HG02870 (cell line): ENCODE data around the gene FAM200C.

ENCODE experiments used
- ATAC-seq: cut with Tn5 transposase; IDR thresholded peaks from one replicate; pipeline ENCODE4 v1.9.1; 2021; ENCODE audit warnings: mild to moderate bottlenecking, moderate library complexity; ENCODE audit not compliant: unreplicated experiment

FAM200C gene

DNA sequence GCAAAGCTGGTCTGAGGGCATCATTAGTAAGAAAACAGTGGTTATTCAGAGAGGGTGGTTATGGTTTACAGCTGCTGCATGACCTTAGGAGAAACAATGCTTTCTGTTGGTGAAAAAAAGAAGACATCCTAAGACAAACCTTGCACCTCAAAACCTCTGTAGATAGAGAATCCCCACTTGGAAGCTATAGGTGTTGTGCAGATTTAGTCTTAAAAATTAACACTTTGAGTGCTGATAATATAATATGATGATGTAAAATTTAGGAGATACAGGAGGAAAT, 20.4 kb upstream of the FAM200C start:
- no peak for ATAC-seq

DNA sequence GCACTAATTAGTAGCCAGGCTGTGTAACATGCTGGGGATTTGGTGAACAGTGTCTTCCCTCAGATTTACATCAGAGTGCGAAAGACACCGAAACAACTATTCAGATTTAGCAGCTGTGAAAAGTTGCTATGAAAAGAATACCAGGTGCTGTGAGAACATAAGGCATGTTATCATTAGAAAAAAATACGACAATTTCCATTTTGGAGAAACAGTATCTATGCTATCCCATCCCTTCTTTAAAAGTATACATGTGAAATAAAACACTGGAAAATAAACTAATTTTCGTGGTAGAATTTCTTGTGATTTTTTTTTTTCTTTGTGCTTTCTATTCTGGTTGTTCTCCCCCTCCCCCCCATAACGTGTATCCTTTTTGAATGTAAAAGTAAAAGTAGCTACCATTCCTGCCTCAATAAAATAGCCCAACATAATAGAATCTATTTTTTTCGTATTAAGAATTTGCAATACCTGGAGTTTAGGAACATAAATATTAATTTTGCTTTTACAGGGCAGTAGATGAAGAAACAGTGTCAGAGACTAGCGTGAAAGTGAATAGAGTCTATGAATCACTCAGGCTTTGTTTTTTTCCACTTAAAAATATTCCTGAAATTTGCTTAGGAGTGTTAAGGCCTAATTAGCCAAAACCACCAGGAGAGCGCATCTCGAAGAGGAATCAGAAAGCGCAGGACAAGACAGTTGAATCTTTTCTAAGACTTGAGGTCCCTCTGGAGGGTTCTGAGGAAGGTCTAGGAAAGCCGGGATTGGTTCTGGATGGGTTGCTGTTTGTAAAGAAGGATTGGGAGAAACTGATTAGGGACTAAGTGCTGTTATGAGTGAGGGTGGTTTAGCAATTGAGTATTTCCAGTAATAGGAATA, 19.8 kb upstream of the FAM200C start:
- ATAC-seq: no peak

DNA sequence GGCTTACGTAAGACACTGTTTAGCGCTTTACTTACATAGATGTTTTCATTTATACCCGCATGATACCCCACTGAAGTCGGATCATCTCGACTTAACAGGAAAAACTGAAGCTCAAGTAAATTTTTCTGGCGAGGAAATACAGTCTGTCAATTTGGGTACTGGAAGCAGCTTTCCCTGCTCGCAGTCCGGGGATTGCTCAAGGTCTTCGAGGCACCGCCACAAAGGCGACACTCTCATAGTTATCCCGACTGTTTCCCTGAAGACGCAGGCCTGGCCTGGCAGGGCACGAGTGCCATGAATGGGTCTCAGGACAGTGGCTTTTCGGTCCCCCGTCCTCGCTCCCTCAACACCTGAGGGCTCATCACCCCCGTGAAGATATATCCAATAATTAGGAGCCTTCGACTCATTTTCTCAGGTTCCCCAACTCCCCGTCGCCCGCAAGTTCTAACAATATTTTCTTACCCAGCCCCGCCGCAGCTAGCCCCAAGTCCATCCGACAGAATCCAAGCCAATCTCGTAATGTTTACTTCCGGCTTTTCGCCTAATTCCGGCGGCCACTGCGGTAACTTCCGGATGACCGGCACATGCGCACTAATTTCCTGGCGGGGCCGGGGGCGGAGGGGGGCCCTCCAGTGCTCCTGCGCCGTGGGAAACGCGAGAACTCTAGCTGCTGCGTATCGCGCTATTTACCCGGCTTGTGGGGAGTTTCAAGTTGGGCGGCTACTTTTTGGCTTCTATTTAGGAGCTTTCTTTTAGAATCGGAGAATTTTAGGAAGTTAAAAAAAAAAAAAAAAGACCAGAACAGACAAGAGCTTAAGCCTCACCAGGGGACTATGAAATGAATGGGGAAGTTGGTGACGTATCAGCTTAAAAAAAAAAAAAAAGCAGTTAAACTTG, 19.0 kb upstream of the FAM200C start, which contains the start of gene SLU7:
TSS of gene SLU7 (minus strand) at position 521 of the 897 bp plus-strand sequence. CDS start 3,787 bp downstream, outside the sequence.
- peak; percentile 58 for ATAC-seq

DNA sequence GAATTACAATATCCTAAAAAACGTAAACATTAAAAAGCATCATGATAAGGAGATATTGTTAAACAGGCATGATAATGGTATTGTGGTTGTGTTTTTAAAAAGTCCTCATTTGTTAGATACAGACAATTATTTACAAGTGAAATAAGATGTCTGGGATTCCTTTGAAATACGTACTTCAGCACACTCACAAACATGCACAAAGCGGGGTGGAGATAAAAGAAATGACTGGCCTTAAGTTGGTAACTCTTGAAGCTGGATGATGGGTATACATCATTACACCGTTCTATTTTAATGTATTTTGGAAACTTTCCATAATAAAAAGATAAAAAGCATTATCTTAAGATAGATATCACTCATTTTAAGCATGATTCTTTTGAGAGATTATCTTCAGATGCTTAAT, 1.0 kb downstream of the FAM200C start:
- no peak for ATAC-seq

DNA sequence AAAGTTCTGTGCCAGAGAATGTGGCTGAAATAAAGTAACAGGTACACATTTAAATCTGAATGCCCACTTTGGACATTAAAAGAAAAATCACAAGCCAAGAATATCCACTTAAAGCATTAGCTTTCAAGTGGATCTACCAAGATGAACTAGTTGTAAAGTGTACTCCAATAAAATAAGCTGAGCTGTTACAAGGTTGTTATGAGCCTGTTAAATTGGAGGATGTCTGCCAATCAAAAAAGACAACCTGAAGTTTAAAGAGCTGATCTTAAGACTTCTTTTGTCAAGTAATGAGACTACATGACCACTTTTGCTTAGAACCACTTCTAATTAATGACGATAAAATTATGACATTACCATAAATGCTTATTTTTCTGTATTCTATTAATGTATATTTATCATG, 2.4 kb downstream of the FAM200C start:
- ATAC-seq: no peak

DNA sequence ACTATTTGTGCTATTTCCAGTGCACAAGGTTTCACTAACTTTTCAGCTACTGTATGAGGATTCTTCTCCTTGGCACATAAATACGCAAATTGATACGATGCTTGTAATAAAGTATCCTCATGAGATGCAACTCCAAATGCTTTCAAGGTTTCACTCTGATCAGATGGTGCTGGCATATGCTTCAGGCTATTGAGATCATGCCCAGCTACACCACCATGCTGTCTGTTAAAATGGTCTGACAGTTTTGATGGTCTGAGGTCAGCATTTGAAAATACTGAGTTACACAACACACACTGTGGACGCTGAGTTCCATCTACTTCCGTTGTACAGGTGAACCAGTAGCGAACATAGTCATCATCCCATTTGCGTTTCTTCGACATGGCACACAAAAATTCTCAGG, 4.7 kb downstream of the FAM200C start:
- ATAC-seq: no peak

DNA sequence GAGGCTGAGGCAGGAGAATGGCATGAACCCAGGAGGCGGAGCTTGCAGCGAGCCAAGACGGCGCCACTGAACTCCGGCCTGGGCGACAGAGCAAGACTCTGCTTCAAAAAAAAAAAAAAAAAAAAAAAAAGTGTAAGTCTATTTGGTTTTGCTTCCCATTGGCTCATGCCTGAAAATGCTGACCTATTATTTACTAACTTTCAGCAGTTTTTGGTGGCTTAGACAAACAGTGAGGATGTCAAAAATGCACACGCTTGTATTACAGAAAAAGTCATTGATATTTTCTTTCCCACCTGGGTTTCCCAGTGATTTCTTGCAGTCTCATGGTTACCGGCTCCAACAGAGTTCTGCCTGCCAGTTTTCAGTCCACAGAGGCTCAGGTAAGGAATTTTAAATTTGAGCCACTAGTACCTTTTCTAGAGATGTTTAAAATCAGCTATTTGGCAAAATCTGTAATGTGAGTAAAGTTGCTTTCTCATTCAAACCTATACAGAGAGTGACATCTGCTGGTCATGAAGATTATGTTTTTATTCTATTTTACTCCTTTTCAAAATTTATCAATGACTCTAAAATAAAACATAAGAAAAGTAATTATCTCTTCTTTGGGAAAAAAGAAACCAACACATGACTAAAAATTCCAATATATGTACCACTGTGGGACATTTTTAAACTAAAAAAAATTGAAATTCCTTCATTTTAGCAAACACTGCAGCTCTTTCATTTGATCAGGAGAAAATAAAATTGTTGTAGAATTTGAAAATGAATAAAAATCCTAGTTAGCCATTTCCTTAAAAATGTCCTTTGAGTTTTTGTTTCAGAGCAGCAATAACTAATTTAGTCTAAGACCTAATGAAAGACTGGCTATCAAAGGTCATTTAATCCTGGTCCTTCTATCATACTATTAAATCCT, 8.8 kb downstream of the FAM200C start:
- no peak for ATAC-seq

DNA sequence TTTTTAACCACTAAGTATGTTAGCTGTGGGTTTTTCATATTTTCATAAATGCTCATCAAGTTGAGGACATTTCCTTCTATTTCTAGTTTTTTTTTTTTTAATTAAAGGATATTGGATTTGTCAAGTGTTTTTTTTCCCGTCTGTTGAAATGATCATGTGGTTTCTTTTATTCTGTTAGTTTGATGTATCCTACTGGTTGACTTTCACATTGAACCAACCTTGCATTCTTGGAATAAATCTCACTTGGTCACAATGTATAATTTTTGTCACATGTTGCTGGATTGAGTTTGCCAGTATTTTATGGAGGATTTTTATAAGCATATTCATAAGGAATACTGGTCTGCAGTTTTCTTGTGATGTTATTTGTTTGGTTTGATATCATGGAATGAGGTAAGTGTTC, 12.4 kb downstream of the FAM200C start:
- ATAC-seq: no peak

DNA sequence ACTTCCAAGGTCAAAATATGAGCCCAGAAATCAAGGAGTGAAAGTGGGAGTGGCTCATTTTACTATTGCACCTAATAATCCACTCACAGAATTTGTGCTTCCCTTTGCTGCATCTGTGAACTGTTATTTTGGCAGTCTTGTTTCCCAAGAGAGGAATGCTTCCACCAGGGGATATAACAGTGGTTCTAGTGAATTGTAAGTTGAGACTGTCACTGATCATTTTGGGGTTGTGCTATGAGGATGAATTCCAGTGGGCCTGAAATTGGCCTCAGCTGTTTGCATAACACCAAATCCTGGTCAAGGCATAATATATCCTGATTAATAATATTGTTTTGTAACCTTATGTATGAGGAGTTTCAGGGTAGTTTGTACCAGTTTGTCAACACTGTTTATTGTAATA, 14.4 kb downstream of the FAM200C start:
- no peak for ATAC-seq

DNA sequence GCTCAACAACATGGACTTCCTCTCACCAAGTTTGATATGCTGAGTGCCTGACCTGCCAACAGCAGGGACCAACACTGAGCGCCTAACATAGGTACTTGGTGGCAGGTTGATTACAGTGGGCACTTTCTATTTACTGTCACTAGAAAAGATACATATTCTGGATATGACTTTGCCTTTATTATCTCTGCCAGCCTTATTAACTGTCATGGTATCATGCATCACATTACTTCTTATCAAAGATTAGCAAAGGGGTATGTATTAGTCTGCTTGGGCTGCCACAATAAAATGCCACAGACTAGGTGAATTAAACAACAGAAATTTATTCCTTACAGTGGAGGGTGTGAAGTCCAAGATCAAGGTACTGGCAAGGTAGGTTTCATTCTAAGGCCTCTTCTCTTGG, 15.2 kb downstream of the FAM200C start:
- ATAC-seq: no peak

DNA sequence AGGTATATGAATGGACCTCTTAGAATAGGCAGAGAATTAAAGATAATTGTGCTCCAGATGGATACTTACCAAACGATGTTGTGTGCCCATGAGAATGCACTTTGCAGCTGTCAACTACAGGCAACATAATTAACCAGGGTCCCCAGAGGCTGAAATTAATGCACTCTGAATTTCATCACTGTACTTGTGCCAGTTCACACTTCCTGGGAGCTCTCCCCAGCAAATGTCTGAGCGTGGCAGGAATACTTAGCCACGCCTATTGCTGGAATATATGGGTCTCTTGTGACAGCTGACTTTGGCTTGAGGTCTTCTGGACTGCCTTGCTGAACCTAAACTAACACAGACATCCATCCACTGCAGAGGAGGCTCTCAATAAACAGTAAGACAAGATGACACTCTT, 17.5 kb downstream of the FAM200C start:
- ATAC-seq: no peak

DNA sequence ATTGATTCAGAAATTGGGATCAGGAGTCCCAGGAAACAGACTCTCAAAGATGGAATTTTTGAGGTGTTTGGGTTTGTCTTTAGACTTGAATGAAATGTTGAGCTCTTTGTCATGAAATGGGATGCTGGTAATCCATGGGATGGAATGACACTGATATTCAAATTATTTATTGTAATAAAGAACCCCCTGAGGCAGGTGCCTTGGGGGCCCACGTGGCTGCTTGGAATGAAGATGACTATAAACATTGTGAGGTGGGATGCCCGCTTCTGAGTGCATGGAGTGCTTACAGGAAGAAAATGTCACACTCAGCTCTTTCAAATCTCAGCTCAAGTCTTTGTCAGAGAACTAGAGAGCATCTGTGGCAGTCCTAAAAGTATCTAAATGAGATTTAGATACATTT, 19.8 kb downstream of the FAM200C start:
- ATAC-seq: no peak

DNA sequence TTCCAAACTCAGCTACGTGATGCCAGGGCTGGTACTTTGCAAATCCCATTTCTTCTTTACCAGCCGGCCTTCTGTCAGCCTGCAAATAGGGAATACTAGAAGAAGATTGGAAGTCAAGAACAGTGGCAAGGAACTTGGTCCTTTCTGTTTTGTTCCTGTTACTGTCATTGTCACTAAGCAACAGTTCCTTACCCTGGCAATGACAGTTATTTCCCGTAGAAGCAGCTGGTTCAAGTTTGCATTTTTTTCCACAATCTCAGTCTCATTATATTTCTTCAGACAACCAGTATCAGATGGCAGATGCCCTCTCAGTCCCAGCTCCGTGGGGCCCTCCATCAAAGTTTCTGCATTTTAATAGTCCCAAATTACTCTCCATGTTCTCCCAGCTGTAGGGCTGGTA, 20.3 kb downstream of the FAM200C start:
- ATAC-seq: no peak

DNA sequence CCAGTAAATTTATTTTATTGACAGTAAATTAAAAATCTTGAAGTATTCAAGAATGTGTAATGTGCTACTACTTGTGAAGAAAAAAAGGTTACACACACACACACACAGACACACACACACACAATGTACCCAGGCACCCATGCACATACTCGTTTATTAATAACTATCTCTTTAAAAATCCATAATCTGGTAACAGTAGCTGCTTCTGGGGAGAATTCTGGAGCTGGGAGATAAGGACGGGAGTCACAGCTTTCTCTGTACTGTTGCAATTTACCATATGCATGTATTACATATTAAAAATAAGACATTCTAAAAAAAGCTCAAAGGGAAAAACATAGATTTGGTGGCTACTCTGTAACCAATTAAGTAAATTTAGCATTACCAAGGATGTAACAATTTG, 21.5 kb downstream of the FAM200C start:
- ATAC-seq: no peak

DNA sequence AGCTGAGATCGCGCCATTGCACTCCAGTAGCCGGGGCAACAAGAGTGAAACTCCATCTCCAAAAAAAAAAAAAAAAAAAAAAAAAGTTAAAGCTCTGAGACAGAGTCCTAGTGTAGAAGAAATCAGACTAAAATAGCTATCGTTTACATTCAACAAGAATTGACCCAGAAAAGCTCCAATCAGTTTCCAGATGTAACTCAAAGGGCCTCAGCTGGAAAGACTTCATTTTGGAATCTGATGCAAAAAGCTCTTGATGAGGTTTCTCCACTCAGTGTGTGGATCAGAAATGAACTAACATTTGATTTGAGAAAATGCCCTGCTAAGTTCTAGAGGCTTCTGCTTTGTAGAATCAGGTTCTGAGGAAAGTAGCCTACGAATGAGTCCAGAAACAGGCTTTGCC, 22.2 kb downstream of the FAM200C start:
- ATAC-seq: no peak

DNA sequence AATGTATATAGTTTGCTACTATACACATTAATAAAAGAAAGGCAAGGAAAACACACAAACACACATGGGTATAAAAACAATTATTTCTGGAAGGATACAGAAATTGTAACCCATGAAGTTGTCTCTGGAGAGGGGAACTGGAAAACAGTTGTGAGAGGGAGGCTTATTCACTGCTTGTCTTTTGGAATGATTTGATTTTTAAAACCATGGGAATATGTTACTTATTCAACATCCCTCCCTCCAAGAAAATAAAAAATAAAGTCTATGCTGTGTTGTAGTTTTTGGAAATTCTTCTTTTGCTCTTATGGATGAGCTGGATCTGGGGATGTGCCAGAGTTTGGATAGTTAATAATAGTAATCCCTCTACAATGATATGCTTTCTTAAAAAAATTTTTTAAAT, 23.4 kb downstream of the FAM200C start:
- no peak for ATAC-seq

DNA sequence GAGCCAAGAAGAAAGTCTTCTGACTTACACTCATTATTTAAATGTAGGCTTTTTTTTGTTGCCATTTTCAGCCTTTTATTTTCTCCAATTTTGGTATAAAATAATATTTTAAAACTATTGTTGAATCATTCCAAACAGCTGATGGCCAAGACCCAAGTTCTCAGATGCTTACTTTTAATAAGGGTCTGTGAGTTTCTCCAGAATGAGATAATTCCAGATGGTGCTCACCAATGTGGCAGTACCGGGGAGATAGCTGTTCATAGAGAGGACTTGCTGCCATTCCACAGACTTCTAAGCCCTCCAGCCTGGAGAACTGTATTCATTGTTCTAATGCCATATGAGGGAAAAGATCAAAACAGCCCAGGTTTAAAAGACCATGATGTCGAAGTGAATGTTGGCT, 24.2 kb downstream of the FAM200C start:
- ATAC-seq: no peak

DNA sequence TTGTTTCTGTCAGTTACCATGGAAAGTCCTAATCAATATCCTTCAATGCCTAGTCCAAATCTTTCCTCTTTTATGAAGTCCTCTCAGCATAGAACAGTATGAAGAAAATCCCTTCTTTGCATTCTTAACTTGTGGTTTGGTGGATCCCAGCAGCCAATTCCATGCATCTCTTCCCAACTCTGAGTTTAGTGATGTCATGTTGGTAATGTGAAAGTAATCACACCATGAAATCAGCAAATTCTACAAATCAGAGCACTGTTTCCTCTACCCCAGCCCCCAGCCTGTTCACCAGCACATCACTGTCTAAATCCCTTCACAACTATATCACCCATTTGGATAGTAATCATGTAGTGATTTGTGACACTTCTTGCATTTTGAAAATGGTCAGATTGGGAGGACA, 24.7 kb downstream of the FAM200C start:
- ATAC-seq: no peak

DNA sequence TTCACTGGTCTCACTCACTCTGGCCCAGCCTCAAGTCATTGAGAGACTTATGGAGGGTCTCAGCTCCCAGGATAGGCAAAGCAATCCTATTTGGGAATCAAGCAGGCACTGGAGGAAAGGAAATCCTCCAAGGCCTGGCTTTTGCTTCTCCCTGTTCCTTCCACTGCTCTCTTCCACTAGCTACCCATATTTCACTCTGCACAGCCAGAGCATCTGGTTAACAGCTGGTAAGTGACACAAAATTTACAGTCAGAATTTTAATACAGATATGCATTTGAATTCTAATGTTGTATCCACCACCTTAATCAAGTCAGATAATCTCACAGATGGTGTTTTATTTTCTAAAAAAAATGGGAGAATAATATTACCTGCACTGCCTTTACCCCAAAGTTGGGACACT, 28.6 kb downstream of the FAM200C start:
- no peak for ATAC-seq

DNA sequence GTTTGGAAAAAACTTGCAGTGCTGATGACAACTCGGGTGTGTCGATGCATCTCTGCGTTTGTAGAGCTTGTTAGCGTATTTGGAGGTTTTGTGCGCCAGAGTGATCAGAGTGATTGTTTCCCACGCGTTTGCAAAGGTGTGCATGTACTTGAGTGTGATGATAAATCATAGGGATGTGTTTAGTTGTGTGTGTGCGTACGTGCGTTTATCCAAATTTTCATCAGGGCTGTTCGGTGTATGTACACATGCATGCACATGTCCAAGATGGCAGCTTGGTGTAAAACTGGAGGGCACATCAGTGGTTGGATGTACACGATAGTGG, 29.2 kb downstream of the FAM200C start:
- no peak for ATAC-seq

DNA sequence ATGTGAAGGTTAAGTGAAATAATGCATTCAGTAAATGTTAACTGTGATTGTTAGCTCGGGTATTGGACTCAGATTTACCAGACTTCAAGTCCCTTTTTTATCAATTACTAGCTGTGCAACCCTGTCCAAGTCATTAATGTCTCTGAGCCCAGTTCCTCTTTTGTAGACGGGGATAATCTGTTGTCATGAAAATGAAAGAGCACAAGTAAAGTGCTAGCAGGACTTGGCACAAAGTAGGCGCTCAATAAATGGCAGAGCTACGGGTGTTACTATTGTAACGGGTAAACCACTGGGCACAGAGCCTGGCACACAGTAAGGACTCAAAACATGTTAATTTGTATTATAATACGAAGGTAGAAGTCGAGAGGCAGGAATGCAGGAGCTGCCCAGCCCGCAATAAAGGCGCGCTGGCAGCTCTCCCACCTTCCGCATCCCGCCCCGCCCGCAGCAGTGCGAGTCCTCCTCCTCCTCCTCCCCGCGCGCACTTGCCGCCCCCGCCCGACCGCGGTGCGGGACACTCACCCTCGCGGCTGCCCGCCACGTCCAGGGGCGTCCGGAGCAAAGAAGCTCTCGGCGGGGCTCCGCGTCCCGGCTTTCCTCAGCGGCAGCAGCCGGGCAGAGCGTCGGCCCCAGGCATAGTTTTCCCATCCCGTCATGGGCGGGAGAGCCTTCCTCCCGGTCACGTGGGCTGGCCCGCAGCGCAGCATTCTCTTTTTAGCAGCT, 29.7 kb downstream of the FAM200C start, which contains the start of gene C1QTNF2:
TSS of gene C1QTNF2 (minus strand) at position 637 of the 723 bp plus-strand sequence. CDS start 15,615 bp downstream, outside the sequence.
- no peak for ATAC-seq
